ENCODE results near the gene ACOT13.
"Not testable (repeated sequence)": the region's sequence is repeated elsewhere in the genome, so short reads cannot be mapped to it uniquely, and the experiment has no call there.

ACOT13 gene

DNA sequence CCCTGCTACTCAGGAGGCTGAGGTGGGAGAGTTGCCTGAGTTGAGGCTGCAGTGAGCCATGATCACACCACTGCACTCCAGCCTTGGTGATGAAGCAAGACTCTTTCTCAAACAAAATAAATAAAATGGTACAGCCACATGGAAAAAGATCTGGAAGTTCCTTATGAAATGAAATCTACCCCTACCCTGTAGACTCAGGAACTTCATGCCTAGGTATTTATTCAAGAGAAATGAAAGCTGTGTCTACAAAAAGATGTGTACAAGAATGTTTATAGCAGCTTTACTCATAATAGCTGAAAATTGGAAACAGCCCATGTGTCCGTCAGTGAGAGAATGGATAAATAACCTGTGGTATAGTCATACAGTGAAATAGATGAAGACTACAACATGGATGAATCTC is 67.3 kb downstream of the ACOT13 start:
- H4K20me1 ChIP-seq (ENCODE audit: low read depth, low read length) = no peaks in the 10 kb centered on the region
- no peak overlapping the region for H3K4me2 ChIP-seq (ENCODE audit: low read depth, low read length, poor library complexity, severe bottlenecking)
- H3F3A ChIP-seq (ENCODE audit: insufficient read depth) = no peaks in the 10 kb centered on the region
- no peaks in the 10 kb centered on the region for H3K79me2 ChIP-seq (ENCODE audit: insufficient read depth, low read length)
- H3K9me3 ChIP-seq (ENCODE audit: insufficient read depth, low read length) = peaks cover 31% of the 10 kb centered on the region; the same call in 1 of the 2 replicates
- H3K4me3 ChIP-seq (ENCODE audit: insufficient read depth, low read length, poor library complexity, severe bottlenecking) = no peak overlapping the region
- H3K9me2 ChIP-seq (replicated peaks; ENCODE audit: insufficient read depth, low read length) = no peaks in the 10 kb centered on the region
- no peaks in the 10 kb centered on the region for H3K27me3 ChIP-seq (ENCODE audit: low read length)
- no peak overlapping the region for H3K27ac ChIP-seq (ENCODE audit: low read depth, low read length)
- TF ChIP-seq, protein P1, sequence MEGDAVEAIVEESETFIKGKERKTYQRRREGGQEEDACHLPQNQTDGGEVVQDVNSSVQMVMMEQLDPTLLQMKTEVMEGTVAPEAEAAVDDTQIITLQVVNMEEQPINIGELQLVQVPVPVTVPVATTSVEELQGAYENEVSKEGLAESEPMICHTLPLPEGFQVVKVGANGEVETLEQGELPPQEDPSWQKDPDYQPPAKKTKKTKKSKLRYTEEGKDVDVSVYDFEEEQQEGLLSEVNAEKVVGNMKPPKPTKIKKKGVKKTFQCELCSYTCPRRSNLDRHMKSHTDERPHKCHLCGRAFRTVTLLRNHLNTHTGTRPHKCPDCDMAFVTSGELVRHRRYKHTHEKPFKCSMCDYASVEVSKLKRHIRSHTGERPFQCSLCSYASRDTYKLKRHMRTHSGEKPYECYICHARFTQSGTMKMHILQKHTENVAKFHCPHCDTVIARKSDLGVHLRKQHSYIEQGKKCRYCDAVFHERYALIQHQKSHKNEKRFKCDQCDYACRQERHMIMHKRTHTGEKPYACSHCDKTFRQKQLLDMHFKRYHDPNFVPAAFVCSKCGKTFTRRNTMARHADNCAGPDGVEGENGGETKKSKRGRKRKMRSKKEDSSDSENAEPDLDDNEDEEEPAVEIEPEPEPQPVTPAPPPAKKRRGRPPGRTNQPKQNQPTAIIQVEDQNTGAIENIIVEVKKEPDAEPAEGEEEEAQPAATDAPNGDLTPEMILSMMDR (IDR thresholded peaks at IDR 0.05; ENCODE audit: insufficient read depth, low read length, poor library complexity, severe bottlenecking) = no peak
- no peak for TF ChIP-seq EZH2phosphoT487 (conservative IDR thresholded peaks at IDR 0.05; ENCODE audit: low read length)
- H3K9ac ChIP-seq (ENCODE audit: low read length) = no peak overlapping the region
- no peak overlapping the region for H2AFZ ChIP-seq (ENCODE audit: low read depth, low read length, severe bottlenecking)
- peaks cover 13% of the 10 kb centered on the region for H3K36me3 ChIP-seq (ENCODE audit: low read length)

- not testable (repeated sequence) for H4K20me1 ChIP-seq (ENCODE audit: low read depth, low read length); H3K79me2 ChIP-seq (ENCODE audit: insufficient read depth, low read length); H2AFZ ChIP-seq (ENCODE audit: low read depth, low read length, severe bottlenecking); H3K4me3 ChIP-seq (ENCODE audit: insufficient read depth, low read length, poor library complexity, severe bottlenecking); H3F3A ChIP-seq (ENCODE audit: insufficient read depth); H3K27ac ChIP-seq (ENCODE audit: low read depth, low read length); H3K9me2 ChIP-seq (replicated peaks; ENCODE audit: insufficient read depth, low read length); H3K9ac ChIP-seq (ENCODE audit: low read length); H3K27me3 ChIP-seq (ENCODE audit: low read length); H3K4me2 ChIP-seq (ENCODE audit: low read depth, low read length, poor library complexity, severe bottlenecking)
- H3K36me3 ChIP-seq (ENCODE audit: low read length) = peaks cover 13% of the 10 kb centered on the region
- peaks cover 26% of the 10 kb centered on the region; the same call in 1 of the 2 replicates for H3K9me3 ChIP-seq (ENCODE audit: insufficient read depth, low read length)
These were observed 67.8 kb downstream of the ACOT13 start for GRCh38 chr6:24734710-24735109.

GRCh38 chr6:24738741-24739140 is 71.9 kb downstream of the ACOT13 start:
- H4K20me1 ChIP-seq (ENCODE audit: low read depth, low read length) = no peaks in the 10 kb centered on the region
- H3K4me3 ChIP-seq (ENCODE audit: insufficient read depth, low read length, poor library complexity, severe bottlenecking) = no peak overlapping the region
- no peaks in the 10 kb centered on the region for H3K9me2 ChIP-seq (replicated peaks; ENCODE audit: insufficient read depth, low read length)
- no peaks in the 10 kb centered on the region for H3K36me3 ChIP-seq (ENCODE audit: low read length)
- H3K4me2 ChIP-seq (ENCODE audit: low read depth, low read length, poor library complexity, severe bottlenecking) = no peak overlapping the region
- H2AFZ ChIP-seq (ENCODE audit: low read depth, low read length, severe bottlenecking) = no peak overlapping the region
- TF ChIP-seq, protein P1 (IDR thresholded peaks at IDR 0.05; ENCODE audit: insufficient read depth, low read length, poor library complexity, severe bottlenecking) = no peak
- TF ChIP-seq EZH2phosphoT487 (conservative IDR thresholded peaks at IDR 0.05; ENCODE audit: low read length) = no peak
- no peaks in the 10 kb centered on the region for H3K9me3 ChIP-seq (ENCODE audit: insufficient read depth, low read length)
- no peak overlapping the region for H3K9ac ChIP-seq (ENCODE audit: low read length)
- H3F3A ChIP-seq (ENCODE audit: insufficient read depth) = no peaks in the 10 kb centered on the region
- no peaks in the 10 kb centered on the region for H3K79me2 ChIP-seq (ENCODE audit: insufficient read depth, low read length)
- H3K27ac ChIP-seq (ENCODE audit: low read depth, low read length) = no peak overlapping the region
- no peaks in the 10 kb centered on the region for H3K27me3 ChIP-seq (ENCODE audit: low read length)

- Histone ChIP-seq H3K9me3 (ENCODE audit: insufficient read depth, low read length) (no peaks in the 10 kb centered on the region), H3F3A (ENCODE audit: insufficient read depth) (no peaks in the 10 kb centered on the region), H3K27me3 (ENCODE audit: low read length) (no peaks in the 10 kb centered on the region), H3K36me3 (ENCODE audit: low read length) (no peaks in the 10 kb centered on the region), H2AFZ (ENCODE audit: low read depth, low read length, severe bottlenecking) (no peak overlapping the region), H3K79me2 (ENCODE audit: insufficient read depth, low read length) (no peaks in the 10 kb centered on the region), H3K27ac (ENCODE audit: low read depth, low read length) (no peak overlapping the region), H3K4me3 (ENCODE audit: insufficient read depth, low read length, poor library complexity, severe bottlenecking) (no peak overlapping the region), H3K4me2 (ENCODE audit: low read depth, low read length, poor library complexity, severe bottlenecking) (no peak overlapping the region), H3K9me2 (replicated peaks; ENCODE audit: insufficient read depth, low read length) (no peaks in the 10 kb centered on the region), H3K9ac (ENCODE audit: low read length) (no peak overlapping the region), H4K20me1 (ENCODE audit: low read depth, low read length) (no peaks in the 10 kb centered on the region)
- TF ChIP-seq, protein P1 (IDR thresholded peaks at IDR 0.05; ENCODE audit: insufficient read depth, low read length, poor library complexity, severe bottlenecking) = no peak
- TF ChIP-seq EZH2phosphoT487 (conservative IDR thresholded peaks at IDR 0.05; ENCODE audit: low read length) = no peak
These were observed 74.0 kb downstream of the ACOT13 start for GRCh38 chr6:24740861-24741260.
